Effector memory CD8-positive, alpha-beta T cell (primary cell): Measurements from ENCODE around the gene CCDC6.
"Not testable (repeated sequence)": the region's sequence is repeated elsewhere in the genome, so short reads cannot be mapped to it uniquely, and the experiment has no call there.

Experiments used
- ATAC-seq: fragments of 150-1000 bp; cut with Tn5 transposase; replicated peaks from 2 replicates; pipeline ENCODE4 v1.10.0; 2021; ENCODE audit warnings: mild to moderate bottlenecking, moderate library complexity
- DNase-seq, 3 experiments: peaks; one replicate each; pipeline ENCODE4 v3.0.0; 2021
- H3K27ac Mint-ChIP-seq, 2 donors: one replicate each; pipeline ENCODE4 v1.8.0; 2022; ENCODE audit warnings: mild to moderate bottlenecking in 2 of 2, mixed read lengths in 2 of 2, moderate library complexity in 2 of 2
- H3K27me3 Mint-ChIP-seq, 2 donors: one replicate each; pipeline ENCODE4 v1.8.0; 2022; ENCODE audit warnings: mixed read lengths in 2 of 2
- H3K36me3 Mint-ChIP-seq: one replicate; pipeline ENCODE4 v1.8.0; 2022; ENCODE audit warnings: mild to moderate bottlenecking, moderate library complexity, mixed read lengths; ENCODE audit not compliant: insufficient read depth
- H3K4me1 Mint-ChIP-seq, 2 donors: one replicate each; pipeline ENCODE4 v1.8.0; 2022; ENCODE audit warnings: low read depth in 2 of 2, mixed read lengths in 2 of 2
- H3K4me3 Mint-ChIP-seq, 2 donors: one replicate each; pipeline ENCODE4 v1.8.0; 2022; ENCODE audit warnings: mild to moderate bottlenecking in 2 of 2, mixed read lengths in 2 of 2, moderate library complexity in 2 of 2
- H3K9me3 Mint-ChIP-seq, 2 donors: one replicate each; pipeline ENCODE4 v1.8.0; 2022; ENCODE audit warnings: mixed read lengths in 2 of 2

The CCDC6 gene

DNA sequence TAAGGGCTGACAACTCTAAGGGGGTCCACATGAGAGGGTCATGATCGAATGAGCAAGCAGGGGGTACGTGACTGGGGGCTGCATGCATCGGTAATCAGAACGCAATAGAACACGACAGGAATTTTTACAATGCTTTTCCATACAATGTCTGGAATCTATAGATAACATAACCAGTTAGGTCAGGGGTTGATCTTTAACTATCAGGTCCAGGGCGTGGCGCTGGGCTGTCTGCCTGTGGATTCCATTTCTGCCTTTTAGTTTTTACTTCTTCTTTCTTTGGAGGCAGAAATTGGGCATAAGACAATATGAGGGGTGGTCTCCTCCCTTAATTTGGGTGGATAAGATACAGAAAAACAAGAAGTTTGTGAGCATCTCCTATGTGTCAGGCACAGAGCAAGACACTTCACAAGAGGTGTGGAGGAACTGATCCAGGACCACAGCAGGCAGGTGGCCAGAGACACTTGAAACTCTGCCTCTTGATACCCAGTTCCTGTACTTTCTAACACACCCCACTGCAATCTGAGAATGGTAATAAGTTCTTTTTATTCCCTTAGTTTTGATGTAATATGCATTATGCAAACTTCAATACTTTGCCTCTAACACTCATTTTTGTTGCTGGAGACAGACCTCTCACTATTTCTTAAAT lies 135.1 kb downstream of the CCDC6 start:
- ATAC-seq (no peak), DNase-seq (no peak)
- H3K9me3 Mint-ChIP-seq, result no peaks in the 10 kb centered on the region
- H3K27me3 Mint-ChIP-seq, result peaks cover 7 to 15% of the 10 kb centered on the region in 2 donors
- no peaks in the 10 kb centered on the region for H3K4me1 Mint-ChIP-seq
- no peak overlapping the region for H3K4me3 Mint-ChIP-seq
- no peaks in the 10 kb centered on the region for H3K36me3 Mint-ChIP-seq
- H3K27ac Mint-ChIP-seq, result no peak overlapping the region

DNA sequence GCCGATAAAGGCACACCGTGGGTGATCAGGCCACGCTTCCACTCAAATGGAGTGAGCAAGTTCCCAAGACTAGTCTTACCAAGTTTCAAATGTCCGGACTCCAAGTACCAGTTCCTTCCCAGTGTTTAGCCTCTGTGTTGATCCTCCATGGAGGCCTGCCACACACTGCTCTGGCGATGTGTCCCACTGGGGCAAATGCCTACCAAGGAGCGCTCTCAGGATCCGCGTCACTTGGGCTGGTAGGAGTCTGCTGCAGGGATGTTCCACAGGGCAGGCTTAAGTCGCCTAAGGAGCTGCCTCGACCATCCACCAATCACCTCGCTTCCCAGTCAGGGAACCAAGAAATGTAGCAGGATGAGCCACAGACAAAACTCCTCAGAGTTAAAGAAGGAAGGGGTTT lies 135.7 kb downstream of the CCDC6 start:
- no peaks in the 10 kb centered on the region for H3K36me3 Mint-ChIP-seq
- H3K27me3 Mint-ChIP-seq, result peaks cover 7 to 15% of the 10 kb centered on the region in 2 donors
- H3K4me3 Mint-ChIP-seq, result no peak overlapping the region
- ATAC-seq (no peak), DNase-seq (no peak)
- H3K9me3 Mint-ChIP-seq, result no peaks in the 10 kb centered on the region
- no peaks in the 10 kb centered on the region for H3K4me1 Mint-ChIP-seq
- no peak overlapping the region for H3K27ac Mint-ChIP-seq

DNA sequence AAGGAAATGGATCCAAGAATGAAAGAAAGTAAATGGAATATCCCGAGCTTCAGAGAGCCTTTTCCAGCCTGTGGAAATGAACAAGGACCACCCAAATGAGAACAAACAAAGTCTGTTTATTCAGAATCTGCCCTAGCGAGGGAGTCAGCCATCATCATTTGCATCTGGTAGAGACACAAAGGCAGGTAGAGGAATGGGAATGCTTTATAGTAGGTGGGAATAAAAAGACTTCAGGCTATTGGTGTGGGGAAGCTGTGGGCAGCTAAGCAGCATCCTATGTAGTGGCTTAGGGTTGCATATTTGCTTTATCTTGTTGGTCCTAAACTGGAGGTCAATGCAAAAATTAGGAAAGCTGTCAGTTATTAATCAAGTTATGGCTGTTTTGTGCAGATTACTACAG lies 143.9 kb downstream of the CCDC6 start:
- no peaks in the 10 kb centered on the region for H3K9me3 Mint-ChIP-seq
- no peaks in the 10 kb centered on the region for H3K4me1 Mint-ChIP-seq
- H3K4me3 Mint-ChIP-seq, result no peak overlapping the region
- H3K27me3 Mint-ChIP-seq, result peaks cover 18 to 34% of the 10 kb centered on the region in 2 donors
- H3K36me3 Mint-ChIP-seq, result no peaks in the 10 kb centered on the region
- ATAC-seq (no peak), DNase-seq (no peak)
- no peak overlapping the region for H3K27ac Mint-ChIP-seq

DNA sequence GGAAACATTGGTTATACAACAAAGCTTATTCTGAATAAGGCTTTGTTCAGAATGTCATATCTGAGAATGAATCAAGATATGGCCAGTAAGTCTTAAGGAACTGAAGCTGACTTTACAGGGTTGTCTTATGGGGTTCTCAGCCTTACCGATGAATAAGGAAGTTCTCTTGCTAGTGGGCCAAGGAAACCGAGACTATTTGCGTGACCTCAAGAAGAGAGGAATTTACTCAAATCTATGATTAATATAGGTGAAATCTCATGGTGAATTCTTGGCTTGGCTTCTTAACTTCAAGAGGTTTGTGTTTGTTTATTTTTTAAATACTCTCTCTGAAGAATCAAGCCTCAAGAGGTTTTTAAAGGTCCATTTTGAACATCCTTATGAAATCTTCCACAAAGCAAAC lies 148.4 kb downstream of the CCDC6 start:
- Mint-ChIP-seq H3K36me3 (no peaks in the 10 kb centered on the region), H3K4me3 (no peak overlapping the region), H3K9me3 (no peaks in the 10 kb centered on the region), H3K4me1 (no peaks in the 10 kb centered on the region), H3K27ac (no peak overlapping the region), H3K27me3 (peaks cover 13 to 29% of the 10 kb centered on the region in 2 donors)
- ATAC-seq, result no peak
- no peak for DNase-seq

DNA sequence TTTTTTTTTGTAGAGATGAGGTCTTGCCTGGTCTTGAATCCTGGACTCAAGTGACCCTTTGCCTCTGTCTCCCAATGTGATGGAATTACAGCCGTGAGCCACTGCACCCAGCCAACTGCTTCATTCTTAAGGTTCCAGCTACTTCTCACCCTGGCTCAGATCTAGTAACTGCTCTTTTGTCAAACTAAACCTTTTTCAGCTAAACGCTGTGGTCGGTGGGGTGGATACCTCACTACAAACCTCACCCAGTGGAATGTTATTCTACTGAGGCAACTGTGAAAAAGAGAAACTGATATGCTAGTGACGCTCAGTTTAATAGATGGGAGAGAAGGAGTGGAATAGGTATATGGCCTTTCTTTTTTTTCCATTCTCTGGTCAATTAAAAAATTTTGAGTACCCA lies 151.4 kb downstream of the CCDC6 start:
- Mint-ChIP-seq H3K27me3 (peaks cover 22 to 32% of the 10 kb centered on the region in 2 donors), H3K27ac (no peak overlapping the region), H3K36me3 (no peaks in the 10 kb centered on the region), H3K4me1 (no peaks in the 10 kb centered on the region), H3K4me3 (no peak overlapping the region), H3K9me3 (no peaks in the 10 kb centered on the region)
- ATAC-seq (no peak), DNase-seq (no peak)

DNA sequence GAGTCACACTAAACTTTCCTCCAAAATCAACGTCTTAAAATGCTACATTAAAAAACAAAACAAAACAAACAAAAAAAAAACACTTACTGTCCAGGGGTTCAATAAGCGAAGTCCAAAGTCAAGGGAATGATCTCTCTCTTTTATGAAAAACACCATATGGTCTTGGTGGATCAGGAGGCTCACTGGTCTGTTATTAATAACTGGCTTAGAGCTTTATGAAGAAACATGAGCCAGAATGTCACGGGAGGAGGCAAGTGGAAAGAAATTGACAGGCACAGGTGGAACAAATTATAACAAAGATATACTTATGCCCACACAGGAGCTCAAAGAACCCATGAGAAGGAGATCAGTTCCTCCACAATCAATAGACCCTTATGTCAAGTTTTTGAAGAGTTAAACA lies 153.1 kb downstream of the CCDC6 start, which contains the start of gene MRLN:
Gene MRLN (minus strand): TSS at position 189 of the 400 bp plus-strand sequence.
- ATAC-seq (no peak), DNase-seq (no peak)
- H3K4me1 Mint-ChIP-seq, result no peaks in the 10 kb centered on the region
- peaks cover 22 to 32% of the 10 kb centered on the region in 2 donors for H3K27me3 Mint-ChIP-seq
- no peaks in the 10 kb centered on the region for H3K9me3 Mint-ChIP-seq
- no peaks in the 10 kb centered on the region for H3K36me3 Mint-ChIP-seq
- no peak within 1 kb of the TSS for H3K4me3 Mint-ChIP-seq
- no peak within 1 kb of the TSS for H3K27ac Mint-ChIP-seq

DNA sequence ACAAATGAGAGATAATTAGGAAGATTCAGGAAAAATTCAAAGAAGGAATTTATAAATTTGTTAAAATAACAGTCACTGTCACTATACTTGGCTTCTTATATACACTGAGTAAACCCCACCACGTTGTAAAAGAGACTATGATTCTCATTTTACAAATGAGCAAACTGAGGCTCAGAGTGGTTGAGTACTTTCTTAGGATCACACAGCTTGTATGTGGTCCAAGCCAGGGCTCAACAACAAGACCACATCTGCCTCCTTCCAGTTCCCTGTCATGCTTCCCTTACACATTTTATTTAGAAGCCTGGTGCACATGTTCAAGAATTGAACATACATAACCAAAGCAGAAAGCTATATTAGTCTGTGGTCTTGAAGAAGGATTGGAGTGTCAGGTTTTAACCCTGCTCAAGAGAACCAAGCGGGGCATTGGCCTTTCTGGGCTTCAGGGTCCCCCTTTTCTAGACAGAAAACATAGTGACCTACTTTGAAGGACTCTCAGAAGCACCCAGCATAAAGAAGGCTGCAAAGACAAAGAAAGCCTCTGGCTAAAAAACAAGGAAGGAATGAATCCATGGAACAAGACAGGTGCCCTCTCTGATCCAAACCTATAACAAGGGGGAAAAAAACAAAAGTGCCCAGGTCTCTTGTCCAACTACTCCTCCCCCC lies 153.9 kb downstream of the CCDC6 start:
- no peaks in the 10 kb centered on the region for H3K4me1 Mint-ChIP-seq
- H3K27ac Mint-ChIP-seq, result no peak overlapping the region
- ATAC-seq (no peak), DNase-seq (no peak)
- H3K36me3 Mint-ChIP-seq, result no peaks in the 10 kb centered on the region
- no peaks in the 10 kb centered on the region for H3K9me3 Mint-ChIP-seq
- H3K4me3 Mint-ChIP-seq, result no peak overlapping the region
- peaks cover 26 to 38% of the 10 kb centered on the region in 2 donors for H3K27me3 Mint-ChIP-seq

DNA sequence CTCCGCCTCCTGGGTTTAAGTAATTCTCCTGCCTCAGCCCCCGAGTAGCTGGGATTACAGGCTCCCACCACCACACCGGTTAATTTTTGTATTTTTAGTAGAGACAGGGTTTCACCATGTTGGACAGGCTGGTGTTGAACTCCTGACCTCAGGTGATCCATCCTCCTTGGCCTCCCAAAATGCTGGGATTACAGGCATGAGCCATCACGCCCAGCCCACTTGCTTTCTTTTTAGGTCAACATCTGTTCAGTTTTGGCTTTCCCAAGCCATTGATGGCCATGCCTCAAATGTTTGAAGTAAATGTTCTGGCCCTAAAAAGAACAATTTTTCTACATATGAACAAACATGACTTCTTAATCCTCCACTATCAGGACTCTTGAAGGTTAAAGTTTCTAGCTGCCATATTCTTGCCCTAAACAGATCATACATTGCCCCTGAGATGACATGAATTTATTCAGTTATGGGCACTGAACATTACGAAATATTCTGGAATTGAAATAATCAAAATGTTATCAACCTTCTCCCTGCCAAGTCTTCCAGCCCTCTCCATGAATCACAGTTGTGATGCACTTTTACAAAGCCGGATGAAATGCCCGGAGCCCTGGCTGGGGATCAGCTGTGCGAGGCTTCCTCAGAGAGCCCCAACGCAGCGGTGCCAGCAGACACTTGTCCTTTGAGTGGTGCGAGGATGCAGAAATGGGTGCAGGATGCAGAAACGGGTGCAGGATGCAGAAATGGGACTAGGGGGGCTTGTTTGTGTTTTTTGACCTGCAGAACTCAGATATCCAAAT lies 156.0 kb downstream of the CCDC6 start:
- no peak for DNase-seq
- H3K36me3 Mint-ChIP-seq, result no peaks in the 10 kb centered on the region
- H3K27me3 Mint-ChIP-seq, result peaks cover 32 to 43% of the 10 kb centered on the region in 2 donors
- H3K27ac Mint-ChIP-seq, result no peak overlapping the region
- no peak overlapping the region for H3K4me3 Mint-ChIP-seq
- no peak for ATAC-seq
- H3K9me3 Mint-ChIP-seq, result no peaks in the 10 kb centered on the region
- no peaks in the 10 kb centered on the region for H3K4me1 Mint-ChIP-seq

DNA sequence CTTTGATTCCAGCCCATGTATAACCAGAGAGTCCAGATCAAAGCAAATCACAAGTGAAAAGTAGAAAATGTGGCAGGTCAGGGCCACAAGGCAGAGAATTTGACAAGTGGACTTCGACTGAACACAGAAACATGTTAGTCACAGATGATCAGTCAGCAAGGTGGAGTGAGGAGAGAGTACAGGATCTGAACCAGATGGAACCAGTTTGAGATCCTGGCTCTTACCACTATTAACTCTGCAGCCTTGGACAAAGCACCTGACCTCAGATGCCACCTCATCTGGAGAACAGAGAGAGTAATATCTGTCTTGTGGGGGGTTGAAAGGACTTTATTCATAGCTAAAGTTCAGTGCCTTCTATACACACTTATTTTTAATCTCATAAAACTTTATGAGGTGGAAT lies 157.5 kb downstream of the CCDC6 start:
- Mint-ChIP-seq H3K27me3 (peaks cover 32 to 40% of the 10 kb centered on the region in 2 donors), H3K4me1 (no peaks in the 10 kb centered on the region), H3K27ac (no peak overlapping the region), H3K36me3 (no peaks in the 10 kb centered on the region), H3K9me3 (no peaks in the 10 kb centered on the region), H3K4me3 (no peak overlapping the region)
- ATAC-seq (no peak), DNase-seq (no peak)

DNA sequence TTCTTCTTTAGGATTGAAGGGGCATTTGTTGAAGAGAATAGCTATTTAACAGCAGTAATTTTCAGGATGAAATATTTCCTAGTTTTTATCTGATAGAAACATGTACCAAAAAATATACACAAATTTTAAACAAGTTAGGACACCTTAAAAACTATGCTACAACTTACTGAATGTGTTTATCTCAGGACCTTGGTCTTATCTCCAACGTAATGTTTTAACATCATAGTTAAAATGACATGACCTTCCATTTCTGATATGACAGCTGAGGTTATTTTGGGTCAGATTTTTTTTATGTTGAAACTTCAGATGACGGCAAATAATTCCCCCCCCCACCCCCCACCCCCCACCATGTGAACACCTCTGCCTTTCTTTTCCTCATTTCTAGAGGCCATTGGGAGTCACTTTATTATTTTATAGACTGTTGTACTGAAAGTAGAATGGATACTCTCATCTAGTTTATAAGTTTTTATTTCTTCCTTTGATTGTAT lies 161.1 kb downstream of the CCDC6 start:
- H3K4me1 Mint-ChIP-seq, result no peaks in the 10 kb centered on the region
- no peak for ATAC-seq

DNA sequence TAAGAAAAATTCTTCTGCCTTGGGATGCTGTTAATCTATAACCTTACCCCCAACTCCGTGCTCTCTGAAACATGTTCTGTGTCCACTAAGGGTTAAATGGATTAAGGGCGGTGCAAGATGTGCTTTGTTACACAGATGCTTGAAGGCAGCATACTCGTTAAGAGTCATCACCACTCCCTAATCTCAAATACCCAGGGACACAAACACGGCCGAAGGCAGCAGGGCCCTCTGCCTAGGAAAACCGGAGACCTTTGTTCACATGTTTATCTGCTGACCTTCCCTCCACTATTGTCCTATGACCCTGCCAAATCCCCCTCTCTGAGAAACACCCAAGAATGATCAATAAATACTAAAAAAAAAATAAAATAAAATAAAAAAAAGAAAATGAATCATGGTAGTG lies 161.6 kb downstream of the CCDC6 start:
- H3K27me3 Mint-ChIP-seq, result peaks cover 14 to 17% of the 10 kb centered on the region in 2 donors
- not testable (repeated sequence) for DNase-seq, ATAC-seq, H3K9me3 Mint-ChIP-seq, H3K4me1 Mint-ChIP-seq, H3K36me3 Mint-ChIP-seq, H3K4me3 Mint-ChIP-seq, H3K27ac Mint-ChIP-seq

More for the DNA sequence above, 161.1 kb downstream of the CCDC6 start:
- Mint-ChIP-seq H3K27ac (no peak overlapping the region), H3K36me3 (no peaks in the 10 kb centered on the region), H3K27me3 (peaks cover 15 to 18% of the 10 kb centered on the region in 2 donors), H3K4me3 (no peak overlapping the region), H3K9me3 (no peaks in the 10 kb centered on the region)
- no peak for DNase-seq

DNA sequence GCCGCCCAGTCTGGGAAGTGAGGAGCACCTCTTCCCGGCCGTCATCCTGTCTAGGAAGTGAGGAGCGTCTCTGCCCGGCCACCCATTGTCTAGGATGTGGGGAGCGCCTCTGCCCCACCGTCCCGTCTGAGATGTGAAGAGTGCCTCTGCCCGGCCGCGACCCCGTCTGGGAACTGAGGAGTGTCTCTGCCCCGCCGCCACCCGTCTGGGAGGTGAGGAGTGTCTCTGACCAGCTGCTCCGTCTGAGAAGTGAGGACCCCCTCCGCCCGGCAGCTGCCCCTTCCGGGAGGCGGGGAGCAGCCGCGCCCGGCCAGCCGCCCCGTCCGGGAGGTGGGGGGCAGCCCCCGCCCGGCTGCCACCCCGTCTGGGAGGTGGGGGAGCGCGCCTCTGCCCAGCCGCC lies 162.2 kb downstream of the CCDC6 start:
- H3K4me3 Mint-ChIP-seq, H3K27ac Mint-ChIP-seq, DNase-seq, H3K9me3 Mint-ChIP-seq, H3K36me3 Mint-ChIP-seq, ATAC-seq, H3K4me1 Mint-ChIP-seq: not testable (repeated sequence)
- H3K27me3 Mint-ChIP-seq, result peaks cover 14 to 17% of the 10 kb centered on the region in 2 donors

DNA sequence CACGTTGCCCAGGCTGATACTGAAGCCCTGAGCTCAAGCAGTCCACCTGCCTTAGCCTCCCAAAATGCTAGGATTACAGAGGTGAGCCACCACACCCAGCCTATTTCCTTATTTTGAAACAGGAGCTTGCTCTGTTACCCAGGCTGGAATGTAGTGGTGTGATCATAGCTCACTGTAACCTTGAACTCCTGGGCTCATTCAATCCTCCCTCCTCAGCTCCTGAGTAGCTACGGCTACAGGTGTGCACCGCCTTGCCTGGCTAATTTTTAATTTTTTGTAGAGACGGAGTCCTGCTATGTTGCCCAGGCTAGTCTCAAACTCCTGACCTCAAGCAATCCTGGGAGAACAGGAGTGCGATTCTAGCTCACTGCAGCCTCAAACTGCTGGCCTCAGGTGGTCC lies 164.8 kb downstream of the CCDC6 start:
- H3K27me3 Mint-ChIP-seq, result peaks cover 9 to 14% of the 10 kb centered on the region in 2 donors
- H3K4me1 Mint-ChIP-seq, result no peaks in the 10 kb centered on the region
- no peak for DNase-seq
- H3K4me3 Mint-ChIP-seq, result no peak overlapping the region
- no peaks in the 10 kb centered on the region for H3K9me3 Mint-ChIP-seq
- H3K36me3 Mint-ChIP-seq, result no peaks in the 10 kb centered on the region
- no peak for ATAC-seq
- no peak overlapping the region for H3K27ac Mint-ChIP-seq
